Effector CD4-positive, alpha-beta T cell (primary cell): ENCODE results near the gene CCDC124.
"Not testable (repeated sequence)": the region's sequence is repeated elsewhere in the genome, so short reads cannot be mapped to it uniquely, and the experiment has no call there.

Experiments used
- DNase-seq: peaks from one replicate; pipeline ENCODE4 v3.0.0-alpha.2; 2020

CCDC124 gene

DNA sequence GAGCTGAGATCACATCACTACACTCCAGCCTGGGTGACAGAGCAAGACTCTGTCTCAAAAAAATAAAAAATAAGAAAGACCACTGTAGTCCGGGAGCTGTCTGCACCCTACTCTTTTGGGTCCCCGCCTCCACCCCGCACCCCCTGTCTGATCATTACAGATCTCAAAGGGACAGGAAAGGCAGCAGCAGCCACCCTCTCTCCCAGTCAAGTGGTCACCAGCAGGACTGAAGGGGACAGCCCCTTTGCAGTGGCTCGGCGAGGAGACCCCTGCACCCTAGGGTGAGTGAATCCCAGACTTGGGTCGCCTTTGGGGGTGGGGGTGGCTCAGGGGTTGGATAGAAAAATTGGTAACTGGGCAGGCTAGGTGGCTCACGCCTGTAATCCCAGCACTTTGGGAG lies 21.6 kb downstream of the CCDC124 start:
- no peak for DNase-seq

- no peak for DNase-seq
Observed at GRCh38 chr19:17957149-17957849, 24.5 kb downstream of the CCDC124 start.

DNA sequence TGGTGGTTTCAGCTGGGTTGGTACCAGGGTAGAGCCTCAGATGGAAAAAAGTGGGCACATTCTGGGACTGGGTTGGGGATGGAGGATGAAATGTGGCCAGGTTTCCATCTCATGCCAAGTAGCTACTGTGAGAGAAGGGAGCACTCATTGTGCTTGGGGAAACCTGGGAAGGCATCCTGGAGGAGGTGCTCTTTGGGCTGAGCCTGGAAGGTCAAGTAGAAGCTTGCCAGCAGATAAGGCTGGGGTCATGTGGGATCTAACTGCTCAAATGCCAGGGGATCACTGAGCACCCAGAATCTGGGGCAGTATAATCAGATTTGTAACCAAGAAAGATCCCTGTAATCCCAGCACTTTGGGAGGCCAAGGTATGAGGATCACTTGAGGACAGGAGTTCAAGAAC lies 25.1 kb downstream of the CCDC124 start:
- no peak for DNase-seq

DNA sequence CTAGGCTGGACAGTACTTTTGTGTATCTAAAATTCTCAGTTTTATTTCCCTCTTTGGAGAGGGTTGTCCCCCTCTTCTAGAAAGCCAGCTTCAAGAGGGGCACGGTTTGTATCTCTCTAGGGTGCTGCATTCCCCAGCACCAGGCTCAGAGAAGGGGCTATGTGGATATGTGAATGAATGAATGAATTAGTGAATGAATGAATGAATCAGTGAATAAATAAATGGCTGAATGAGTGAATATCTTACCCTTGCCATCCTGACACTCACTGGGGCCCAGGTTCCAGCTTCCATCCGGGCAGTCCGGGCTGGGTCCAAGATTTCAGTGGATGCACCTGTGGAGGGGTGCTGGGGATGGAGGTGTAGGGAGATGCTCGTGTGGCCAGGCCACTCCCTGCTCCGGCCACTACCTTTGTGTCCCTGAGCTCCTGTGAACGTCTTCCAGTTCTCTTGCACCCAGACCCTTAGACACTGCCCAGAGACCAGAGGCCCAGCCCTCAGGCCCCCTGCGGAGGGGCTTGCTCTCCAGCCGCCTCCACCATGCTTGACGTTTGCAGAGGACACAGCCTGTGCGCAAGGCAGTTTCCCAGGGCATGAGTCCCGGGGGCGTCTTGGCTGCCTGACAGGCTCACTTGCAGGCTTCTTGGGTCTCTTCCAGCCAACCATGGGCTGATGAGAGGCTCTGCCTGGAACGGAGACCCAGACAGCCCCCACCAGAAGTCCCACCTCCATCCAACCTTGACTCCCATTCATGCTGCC lies 31.3 kb downstream of the CCDC124 start:
- no peak for DNase-seq

GRCh38 chr19:17965370-17966128 lies 32.7 kb downstream of the CCDC124 start:
- no peak for DNase-seq

DNA sequence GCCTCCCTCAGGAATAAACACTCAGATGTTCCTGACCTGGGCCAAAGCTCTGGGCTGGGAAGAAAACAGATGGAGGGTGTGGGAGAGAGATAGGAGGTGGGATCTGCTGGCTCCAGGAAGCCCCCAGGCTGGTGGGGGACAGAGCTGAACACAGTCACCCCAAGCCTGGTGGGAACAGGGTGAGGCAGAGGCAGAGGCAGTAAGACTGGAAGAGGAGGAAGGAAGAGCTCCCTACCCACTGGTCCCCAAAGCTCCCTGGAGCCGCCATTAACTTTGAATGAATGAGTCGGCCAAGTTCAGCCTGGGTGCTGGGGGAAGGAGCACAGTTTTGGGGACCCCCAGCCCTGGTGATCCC lies 33.3 kb downstream of the CCDC124 start:
- no peak for DNase-seq

- no peak for DNase-seq
Observed at GRCh38 chr19:17966550-17967256, 33.9 kb downstream of the CCDC124 start, which contains the start of gene KCNN1. TSS of gene KCNN1 (plus strand) at chr19:17967107. CDS start at chr19:17973889, 6,782 bp downstream.

DNA sequence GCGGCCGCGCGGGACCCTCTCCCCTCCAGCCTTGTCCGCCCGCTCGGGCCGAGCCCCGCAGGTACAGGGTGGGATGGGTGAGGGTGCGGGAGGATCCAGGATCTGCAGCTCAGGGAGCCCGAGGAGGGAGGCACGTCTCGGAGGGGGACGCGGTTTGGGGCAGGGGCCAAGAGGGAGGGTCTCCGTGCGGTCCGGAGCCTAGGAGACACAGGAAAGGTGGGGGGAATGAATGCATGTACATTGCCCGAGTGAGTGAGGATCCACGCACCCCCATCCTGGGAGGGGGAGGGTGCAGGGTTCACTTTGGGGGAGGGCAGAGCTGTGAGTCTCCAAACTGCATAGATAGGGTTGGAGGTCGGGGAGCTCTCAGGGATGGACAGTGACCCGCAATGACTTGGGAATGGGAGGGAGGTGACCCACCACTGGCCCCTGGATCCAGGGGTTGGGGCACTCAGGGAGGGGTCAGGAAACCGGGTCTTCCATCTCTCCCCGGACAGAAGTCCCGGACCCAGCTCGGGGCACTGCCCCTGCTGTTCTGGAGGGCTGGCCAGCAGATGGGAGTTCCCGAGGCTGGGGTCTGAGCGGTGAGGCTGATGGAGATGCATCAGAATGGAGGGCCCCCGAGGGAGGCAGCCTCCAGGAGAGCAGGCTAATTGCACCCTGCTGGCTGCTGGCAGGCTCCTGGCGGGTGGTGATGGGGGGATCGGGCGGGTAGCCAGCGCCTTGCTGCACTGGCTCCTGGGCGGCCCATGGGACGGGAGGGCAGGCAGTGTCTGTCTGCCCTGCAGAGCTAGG lies 34.6 kb downstream of the CCDC124 start:
- no peak for DNase-seq

GRCh38 chr19:17968362-17968761 lies 35.5 kb downstream of the CCDC124 start:
- DNase-seq, result no peak

- no peak for DNase-seq
Observed at GRCh38 chr19:17969096-17969792, 36.4 kb downstream of the CCDC124 start.

DNA sequence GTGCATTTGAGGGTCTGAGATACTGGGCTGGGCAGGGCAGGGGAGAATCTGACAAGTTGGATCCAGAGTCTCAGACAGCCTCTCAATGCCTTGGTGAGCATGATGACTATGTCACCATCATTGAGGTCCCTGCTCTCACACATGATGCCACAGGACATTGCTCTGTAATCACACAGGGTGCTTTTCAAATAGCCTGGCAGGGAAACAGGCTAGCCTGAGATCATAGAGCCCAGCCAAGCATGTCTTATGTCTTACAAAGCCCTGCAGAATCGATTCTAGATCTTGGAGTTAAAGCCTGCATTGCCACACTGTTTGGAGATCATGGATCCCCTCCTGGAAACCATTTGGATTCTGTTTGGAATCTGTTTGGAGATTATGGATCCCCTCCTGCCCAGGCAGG lies 39.4 kb downstream of the CCDC124 start:
- DNase-seq, result no peak

GRCh38 chr19:17973759-17974158 lies 40.9 kb downstream of the CCDC124 start:
- no peak for DNase-seq

DNA sequence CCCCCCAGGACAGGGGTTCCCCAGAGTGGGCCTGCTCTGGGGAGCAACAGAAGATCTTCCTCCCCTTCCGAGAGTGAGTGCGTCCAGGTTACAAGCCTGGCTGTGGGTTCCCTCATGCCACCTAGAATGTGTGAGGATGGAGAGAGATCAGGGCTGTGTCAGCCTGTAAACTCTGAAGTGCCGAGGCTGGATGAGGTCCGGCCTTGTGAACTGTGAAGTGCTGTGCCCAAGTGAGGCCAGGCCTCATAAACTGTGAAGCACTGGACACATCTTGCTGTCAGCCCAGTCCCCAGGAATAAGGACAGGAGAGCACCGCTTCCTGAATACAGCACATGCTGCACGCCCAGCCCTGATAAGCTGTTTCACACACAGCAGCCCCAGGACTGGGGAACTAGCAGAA lies 41.7 kb downstream of the CCDC124 start:
- no peak for DNase-seq

- DNase-seq, result no peak
Observed at GRCh38 chr19:17975032-17975431, 42.2 kb downstream of the CCDC124 start.

DNA sequence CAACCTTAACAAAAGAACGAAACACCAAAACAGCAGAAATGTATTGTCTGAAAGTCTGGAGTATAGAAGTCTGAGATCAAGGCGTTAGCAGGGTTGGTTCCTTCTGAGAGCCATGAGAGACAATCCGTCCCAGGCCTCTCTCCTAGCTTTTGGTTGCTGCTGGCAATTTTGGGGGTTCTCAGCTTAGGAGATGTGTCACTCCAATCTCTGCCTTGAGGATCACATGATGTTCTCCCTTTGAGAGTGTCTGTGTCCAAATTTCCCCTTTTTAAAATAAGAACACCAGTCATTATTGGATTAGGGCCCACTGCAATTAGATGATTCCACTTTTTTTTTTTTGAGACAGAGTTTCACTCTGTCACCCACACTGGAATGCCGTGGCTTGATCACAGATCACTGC lies 44.2 kb downstream of the CCDC124 start:
- no peak for DNase-seq

DNA sequence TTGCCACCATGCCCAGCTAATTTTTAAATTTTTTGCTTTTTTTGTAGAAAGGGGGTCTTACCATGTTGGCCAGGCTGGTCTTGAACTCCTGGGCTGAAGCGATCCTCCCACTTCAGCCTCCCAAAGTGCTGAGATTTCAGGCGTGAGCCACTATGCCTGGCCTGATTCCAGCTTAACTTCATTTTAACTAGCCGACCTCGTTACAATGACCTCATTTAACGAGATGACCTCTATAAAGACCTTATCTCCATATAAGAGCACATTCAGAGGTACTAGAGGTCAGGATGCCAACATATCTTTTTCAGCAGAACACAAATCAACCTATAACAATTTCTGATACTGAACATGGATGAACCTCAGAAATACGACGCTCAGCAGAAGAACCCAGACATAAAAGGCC lies 44.7 kb downstream of the CCDC124 start:
- no peak for DNase-seq

GRCh38 chr19:17981611-17982010 lies 48.8 kb downstream of the CCDC124 start:
- DNase-seq, result no peak

DNA sequence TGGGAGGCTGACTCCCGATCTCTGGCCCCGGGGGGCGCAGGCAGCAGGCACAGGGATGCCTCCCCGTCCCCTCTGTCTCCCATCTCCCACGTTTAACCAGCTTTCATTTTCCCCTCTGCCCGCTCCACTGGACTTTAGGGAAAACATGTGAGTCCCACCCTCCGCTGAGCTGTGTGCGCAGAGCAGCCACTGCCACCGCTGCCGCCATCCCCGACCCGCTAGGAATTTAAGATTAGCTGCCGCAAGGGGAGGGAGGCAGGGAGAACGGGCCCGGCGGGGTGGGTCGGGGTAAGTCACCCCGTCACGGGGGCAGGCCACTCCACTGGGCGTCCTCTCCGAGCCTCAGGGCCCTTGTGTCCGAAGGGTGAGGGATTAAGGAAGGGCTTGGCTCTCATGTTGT lies 49.6 kb downstream of the CCDC124 start:
- DNase-seq, result no peak

GRCh38 chr19:17985037-17985818 lies 52.4 kb downstream of the CCDC124 start:
- no peak for DNase-seq

DNA sequence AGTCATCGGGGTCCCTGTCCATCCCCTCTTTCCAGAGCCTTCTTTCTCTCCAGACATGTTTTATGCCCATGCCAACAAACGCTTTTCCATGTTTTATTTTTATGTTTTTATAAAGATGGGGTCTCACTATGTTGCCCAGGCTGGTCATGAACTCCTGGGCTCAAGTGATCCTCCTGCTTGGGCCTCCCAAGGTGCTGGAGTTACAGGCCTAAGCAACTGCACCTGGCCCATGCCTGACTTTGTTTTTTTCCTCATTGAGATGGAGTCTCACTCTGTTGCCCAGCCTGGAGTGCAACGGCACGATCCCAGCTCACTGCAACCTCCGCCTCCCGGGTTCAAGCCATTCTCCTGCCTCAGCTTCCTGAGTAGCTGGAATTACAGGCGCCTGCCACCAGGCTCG lies 53.8 kb downstream of the CCDC124 start:
- not testable (repeated sequence) for DNase-seq

DNA sequence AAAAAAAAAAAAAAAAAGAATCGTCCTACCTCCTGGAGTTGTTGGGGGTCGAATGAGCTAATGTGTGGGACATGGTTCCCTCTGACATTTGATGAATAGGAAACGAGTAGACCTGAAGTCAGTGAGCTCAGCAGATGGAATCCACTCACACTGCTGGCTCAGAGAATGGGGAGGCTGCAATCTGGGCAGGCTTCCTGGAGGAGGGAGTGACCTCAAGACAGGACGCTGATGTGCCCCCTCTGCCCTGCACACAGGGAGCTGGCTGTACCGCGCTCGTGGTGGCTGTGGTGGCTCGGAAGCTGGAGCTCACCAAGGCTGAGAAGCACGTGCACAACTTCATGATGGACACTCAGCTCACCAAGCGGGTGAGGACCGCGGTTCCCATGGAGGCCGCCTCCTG lies 55.3 kb downstream of the CCDC124 start:
- no peak for DNase-seq
